Fibroblast of lung (primary cell): Measurements from ENCODE around the gene RAB34. TPM values are rescaled to one million over a fixed set of nuclear protein-coding genes. Genes with fewer than 3 reads are reported as not detected.

Experiments used
- DNase-seq, 2 donors: peaks; one replicate each; pipeline versions ENCODE4 v3.0.0 to v3.0.0-alpha.2; 2010; ENCODE audit warnings: low read depth in 2 of 2
- H2AFZ ChIP-seq: 2 replicates; pipeline ENCODE4 v1.5.1; 2012; ENCODE audit warnings: low read length, control low read depth, inconsistent platforms
- H3K27ac ChIP-seq: 2 replicates; pipeline ENCODE4 v1.5.1; 2011; ENCODE audit warnings: low read length, control low read depth; ENCODE audit not compliant: insufficient read depth
- H3K27me3 ChIP-seq: 2 replicates; pipeline ENCODE4 v1.5.1; 2011; ENCODE audit warnings: mild to moderate bottlenecking, low read length; ENCODE audit not compliant: control insufficient read depth, insufficient read depth
- H3K36me3 ChIP-seq: 2 replicates; pipeline ENCODE4 v1.5.1; 2011; ENCODE audit warnings: low read length; ENCODE audit not compliant: control insufficient read depth, insufficient read depth
- H3K4me1 ChIP-seq: 2 replicates; pipeline ENCODE4 v1.5.1; 2011; ENCODE audit warnings: low read length; ENCODE audit not compliant: control insufficient read depth, insufficient read depth; ENCODE audit errors: extremely low read depth
- H3K4me2 ChIP-seq: 2 replicates; pipeline ENCODE4 v1.5.1; 2011; ENCODE audit warnings: low read length, control low read depth; ENCODE audit not compliant: insufficient read depth; ENCODE audit errors: extremely low read depth
- H3K4me3 ChIP-seq, 4 experiments: fragments of 200-600 bp in 1 of 4; sonication (generic) in 1 of 4; replicated peaks in 1 of 4; 2 replicates each; pipeline ENCODE4 v1.5.1; 2011 to 2016; ENCODE audit warnings: low read length in 4 of 4, low read depth in 3 of 4, mild to moderate bottlenecking in 3 of 4, control low read depth in 2 of 4, inconsistent platforms in 1 of 4, mixed read lengths in 1 of 4; ENCODE audit not compliant: insufficient read depth in 1 of 4; ENCODE audit errors: control extremely low read depth in 1 of 4
- H3K79me2 ChIP-seq: 2 replicates; pipeline ENCODE4 v1.5.1; 2012; ENCODE audit warnings: mild to moderate bottlenecking, low read length, inconsistent platforms; ENCODE audit not compliant: control insufficient read depth, insufficient read depth
- H3K9ac ChIP-seq: 2 replicates; pipeline ENCODE4 v1.5.1; 2011; ENCODE audit warnings: mild to moderate bottlenecking, low read length, control low read depth; ENCODE audit not compliant: insufficient read depth
- H3K9me3 ChIP-seq: 2 replicates; pipeline ENCODE4 v1.5.1; 2012; ENCODE audit warnings: low read depth, low read length; ENCODE audit not compliant: control insufficient read depth, insufficient read depth
- H4K20me1 ChIP-seq: 2 replicates; pipeline ENCODE4 v1.5.1; 2011; ENCODE audit warnings: low read length; ENCODE audit not compliant: control insufficient read depth, insufficient read depth; ENCODE audit errors: extremely low read depth
- EZH2 ChIP-seq: IDR thresholded peaks from 2 replicates; pipeline ENCODE4 v1.5.1; 2012; ENCODE audit warnings: low read length, control low read depth, mild to moderate bottlenecking; ENCODE audit errors: missing control alignments
- polyA plus RNA-seq, 2 donors: library from polyadenylated mRNA; depleted of rRNA in 1 of 2; stranded (reverse) in 1 of 2; unstranded in 1 of 2; fragments of >200 nt; gene quantifications; 2 replicates each; pipeline ENCODE4 v1.2.1, GENCODE V29; 2011 to 2012; ENCODE audit warnings: missing spikeins in 1 of 2
- total RNA-seq: library from RNA; depleted of rRNA; stranded (reverse); fragments of >200 nt; gene quantifications from 2 replicates; pipeline ENCODE4 v1.2.1, GENCODE V29; 2014
- TF ChIP-seq, protein P1 (sequence below), 2 donors: IDR thresholded peaks in 1 of 2; conservative IDR thresholded peaks in 1 of 2; 1 replicate in 1 of 2; 2 replicates in 1 of 2; pipeline ENCODE4 v1.5.1; 2011 to 2012; ENCODE audit warnings: low read length in 2 of 2, control low read depth in 1 of 2, inconsistent platforms in 1 of 2, low read depth in 1 of 2, mild to moderate bottlenecking in 1 of 2

The RAB34 gene
- total and polyA plus RNA-seq, 2 donors (not counting 1 experiment from before 2014, with no cell fraction given): 174 to 287 TPM

DNA sequence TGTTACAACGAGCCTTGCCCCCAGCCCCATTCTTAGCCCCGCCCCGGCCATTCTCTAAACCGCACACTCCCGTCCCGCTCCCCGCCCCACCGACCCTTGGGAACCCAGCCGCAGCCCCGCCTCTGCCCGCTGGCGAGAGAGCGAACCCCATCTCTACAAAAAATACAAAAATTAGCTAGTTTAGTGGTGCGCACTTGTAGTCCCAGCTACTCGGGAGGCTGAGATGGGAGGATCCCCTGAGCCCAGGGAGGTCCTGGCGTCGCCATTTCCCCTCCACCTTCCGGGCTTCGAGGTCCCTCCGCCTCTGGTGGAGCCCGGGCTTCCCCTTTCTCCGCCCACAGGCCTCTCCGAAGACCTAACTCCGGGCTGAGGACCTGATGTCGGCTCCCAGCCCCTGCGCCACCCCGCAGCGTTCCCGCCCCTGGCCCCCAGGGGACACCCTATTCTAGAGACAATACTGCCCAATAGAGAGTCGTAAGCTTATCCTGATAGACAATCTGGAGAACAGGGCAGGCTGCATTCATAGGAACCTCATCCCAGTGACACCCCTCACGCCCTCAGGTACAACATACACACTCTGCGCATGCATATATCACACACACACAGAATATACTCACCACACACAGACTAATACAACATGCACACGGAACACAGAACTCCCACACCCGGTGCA is 5.5 kb downstream of the RAB34 start:
- no peaks in the 10 kb centered on the region for H4K20me1 ChIP-seq
- H2AFZ ChIP-seq: no peak overlapping the region
- H3K27me3 ChIP-seq: no peaks in the 10 kb centered on the region
- H3K4me3 ChIP-seq: peak overlapping the region in 1 of 4 experiments; percentile 62
- no peak for DNase-seq
- H3K4me2 ChIP-seq: peak overlapping the region; percentile 64
- peak overlapping the region; percentile 90 for H3K27ac ChIP-seq
- H3K36me3 ChIP-seq: peaks cover 27% of the 10 kb centered on the region
- H3K9ac ChIP-seq: peak overlapping the region; percentile 11
- no peak for TF ChIP-seq EZH2
- TF ChIP-seq, protein P1, sequence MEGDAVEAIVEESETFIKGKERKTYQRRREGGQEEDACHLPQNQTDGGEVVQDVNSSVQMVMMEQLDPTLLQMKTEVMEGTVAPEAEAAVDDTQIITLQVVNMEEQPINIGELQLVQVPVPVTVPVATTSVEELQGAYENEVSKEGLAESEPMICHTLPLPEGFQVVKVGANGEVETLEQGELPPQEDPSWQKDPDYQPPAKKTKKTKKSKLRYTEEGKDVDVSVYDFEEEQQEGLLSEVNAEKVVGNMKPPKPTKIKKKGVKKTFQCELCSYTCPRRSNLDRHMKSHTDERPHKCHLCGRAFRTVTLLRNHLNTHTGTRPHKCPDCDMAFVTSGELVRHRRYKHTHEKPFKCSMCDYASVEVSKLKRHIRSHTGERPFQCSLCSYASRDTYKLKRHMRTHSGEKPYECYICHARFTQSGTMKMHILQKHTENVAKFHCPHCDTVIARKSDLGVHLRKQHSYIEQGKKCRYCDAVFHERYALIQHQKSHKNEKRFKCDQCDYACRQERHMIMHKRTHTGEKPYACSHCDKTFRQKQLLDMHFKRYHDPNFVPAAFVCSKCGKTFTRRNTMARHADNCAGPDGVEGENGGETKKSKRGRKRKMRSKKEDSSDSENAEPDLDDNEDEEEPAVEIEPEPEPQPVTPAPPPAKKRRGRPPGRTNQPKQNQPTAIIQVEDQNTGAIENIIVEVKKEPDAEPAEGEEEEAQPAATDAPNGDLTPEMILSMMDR (conservative IDR thresholded peaks at IDR 0.05 in 1 of 2, IDR thresholded peaks at IDR 0.05 in 1 of 2; ENCODE audit: low read depth in 1 of 2, low read length in 2 of 2): no peak
- no peaks in the 10 kb centered on the region for H3K9me3 ChIP-seq
- peaks cover 9% of the 10 kb centered on the region for H3K4me1 ChIP-seq
- peaks cover 22% of the 10 kb centered on the region for H3K79me2 ChIP-seq

DNA sequence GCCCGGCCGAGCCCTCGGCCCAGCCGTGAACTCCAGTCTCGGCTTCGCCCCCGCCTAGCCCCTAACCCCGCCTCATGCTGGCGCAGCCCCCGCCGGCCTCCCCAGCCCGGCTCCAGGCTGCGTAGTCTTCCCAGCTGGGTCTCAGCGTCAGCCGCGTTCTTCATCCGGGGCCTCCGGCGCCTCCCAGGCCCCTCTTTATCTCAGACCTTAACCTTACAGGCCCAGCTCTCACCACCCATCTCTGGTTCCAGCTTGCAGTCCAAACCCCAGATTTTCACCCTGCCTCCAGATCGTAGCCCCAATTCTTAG is 6.0 kb downstream of the RAB34 start, which contains the start of gene PROCA1:
TSS of gene PROCA1 (minus strand) at position 166 of the 309 bp plus-strand sequence. CDS start 228 bp downstream, outside the sequence.
- peak within 1 kb of the TSS; percentile 64 for H3K4me2 ChIP-seq
- no peak for DNase-seq
- H3K4me3 ChIP-seq: peak within 1 kb of the TSS; percentile 54 to 67 (median 61)
- peak within 1 kb of the TSS; percentile 90 for H3K27ac ChIP-seq
- TF ChIP-seq, protein P1 (conservative IDR thresholded peaks at IDR 0.05 in 1 of 2, IDR thresholded peaks at IDR 0.05 in 1 of 2; ENCODE audit: low read depth in 1 of 2, low read length in 2 of 2): no peak
- TF ChIP-seq EZH2: no peak
- peaks cover 17% of the 10 kb centered on the region for H3K79me2 ChIP-seq
- H3K9ac ChIP-seq: peak within 1 kb of the TSS; percentile 78
- peaks cover 9% of the 10 kb centered on the region for H3K4me1 ChIP-seq
- H3K27me3 ChIP-seq: no peaks in the 10 kb centered on the region
- peaks cover 27% of the 10 kb centered on the region for H3K36me3 ChIP-seq
- no peaks in the 10 kb centered on the region for H4K20me1 ChIP-seq
- peak within 1 kb of the TSS; percentile 71 for H2AFZ ChIP-seq
- no peaks in the 10 kb centered on the region for H3K9me3 ChIP-seq

DNA sequence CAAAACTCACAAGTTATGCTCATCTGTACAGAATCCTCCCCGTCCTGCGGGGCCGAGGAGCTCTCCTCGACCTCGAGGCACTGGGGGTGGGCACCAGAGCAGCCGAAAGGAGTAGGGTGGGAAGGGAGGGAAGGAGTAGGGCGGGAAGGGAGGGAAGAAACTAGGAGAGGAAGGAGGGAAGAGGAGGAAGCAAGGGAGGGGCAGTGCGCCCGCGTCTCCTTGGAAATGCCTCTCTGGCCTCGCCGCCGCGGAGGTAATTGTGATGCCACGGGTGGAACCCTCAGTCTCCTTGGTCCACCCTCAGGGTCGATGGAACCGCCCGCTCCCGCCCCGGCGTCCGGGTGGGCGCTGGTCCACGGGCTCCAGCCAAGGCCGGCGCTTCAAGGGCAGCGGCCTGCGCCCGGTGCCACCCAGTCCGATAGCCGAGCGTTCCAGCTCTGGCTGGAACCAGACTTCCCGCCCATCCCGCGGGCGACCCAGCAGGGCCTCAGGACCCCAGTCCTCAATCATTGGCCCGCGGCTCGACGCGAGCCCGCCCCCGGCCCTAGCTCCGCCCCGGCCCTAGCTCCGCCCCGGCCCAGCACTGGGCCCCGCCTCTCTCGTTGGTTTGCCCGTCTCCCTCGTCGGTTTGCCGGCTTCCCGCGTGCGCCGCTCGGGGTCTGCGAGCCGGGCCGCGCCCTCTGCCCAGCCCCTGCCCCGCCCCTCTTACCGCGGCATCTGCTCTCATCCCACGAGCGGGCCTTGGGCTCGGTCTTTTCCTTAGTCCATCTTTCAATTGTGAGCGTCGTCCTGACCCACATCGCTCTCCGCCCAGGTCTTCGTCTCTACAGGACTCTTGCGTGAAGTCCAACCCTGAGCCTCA is 6.6 kb downstream of the RAB34 start:
- DNase-seq: peak; percentile 86 to 90
- no peaks in the 10 kb centered on the region for H3K9me3 ChIP-seq
- H3K4me3 ChIP-seq: peak overlapping the region; percentile 54 to 67 (median 61)
- peak overlapping the region; percentile 64 for H3K4me2 ChIP-seq
- TF ChIP-seq, protein P1 (conservative IDR thresholded peaks at IDR 0.05 in 1 of 2, IDR thresholded peaks at IDR 0.05 in 1 of 2; ENCODE audit: low read depth in 1 of 2, low read length in 2 of 2): peak in 1 of 2 donors; percentile 24
- no peak for TF ChIP-seq EZH2
- no peaks in the 10 kb centered on the region for H3K27me3 ChIP-seq
- peaks cover 27% of the 10 kb centered on the region for H3K36me3 ChIP-seq
- peak overlapping the region; percentile 90 for H3K27ac ChIP-seq
- H2AFZ ChIP-seq: peak overlapping the region; percentile 71
- H4K20me1 ChIP-seq: no peaks in the 10 kb centered on the region
- H3K4me1 ChIP-seq: peaks cover 9% of the 10 kb centered on the region
- peak overlapping the region; percentile 78 for H3K9ac ChIP-seq
- H3K79me2 ChIP-seq: peaks cover 12% of the 10 kb centered on the region
